GM18498 (cell line): ENCODE data around the gene HP1BP3.

Experiments used
- ATAC-seq: cut with Tn5 transposase; IDR thresholded peaks from one replicate; pipeline ENCODE4 v1.9.1; 2021; ENCODE audit warnings: mild to moderate bottlenecking, moderate library complexity; ENCODE audit not compliant: unreplicated experiment

Gene HP1BP3

DNA sequence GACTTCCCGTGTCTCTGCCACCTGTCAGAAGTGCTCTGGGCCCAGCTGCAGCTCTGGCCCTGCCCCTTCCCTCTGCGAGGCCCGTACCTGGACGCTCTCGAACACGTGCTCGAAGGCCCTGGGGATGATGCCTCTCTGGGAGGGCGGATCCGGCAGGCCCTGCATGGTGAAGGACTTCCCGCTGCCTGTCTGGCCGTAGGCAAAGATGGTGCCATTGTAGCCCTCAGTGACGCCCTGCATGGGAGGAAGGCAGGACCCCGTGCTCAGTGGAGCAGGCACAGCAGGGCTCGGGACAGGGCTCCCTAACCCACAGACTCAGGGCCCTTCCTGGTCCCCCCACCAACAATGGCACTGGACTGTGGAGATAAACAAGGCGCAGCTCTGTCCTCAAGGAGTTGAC lies 71.7 kb downstream of the HP1BP3 start:
- no peak for ATAC-seq

DNA sequence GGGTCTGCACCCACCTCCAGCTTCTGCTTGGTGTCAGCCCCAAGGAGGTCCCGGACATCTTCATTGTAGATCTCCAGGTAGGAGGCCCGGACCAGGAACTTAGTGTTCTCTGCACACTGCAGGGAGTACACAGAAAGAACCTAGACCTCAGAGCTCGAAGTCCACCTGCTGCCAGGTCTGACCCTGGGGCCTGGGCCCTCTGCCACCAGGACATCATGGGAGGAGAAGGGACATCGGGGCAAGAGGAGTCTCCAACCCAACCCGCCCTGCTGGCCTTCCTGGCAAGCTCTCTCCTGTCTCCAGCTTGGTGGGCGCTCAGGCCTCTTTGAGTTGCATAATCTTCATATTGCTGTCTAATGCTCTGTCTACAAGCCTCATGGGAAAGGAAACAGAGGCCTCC lies 73.7 kb downstream of the HP1BP3 start:
- ATAC-seq, result no peak

DNA sequence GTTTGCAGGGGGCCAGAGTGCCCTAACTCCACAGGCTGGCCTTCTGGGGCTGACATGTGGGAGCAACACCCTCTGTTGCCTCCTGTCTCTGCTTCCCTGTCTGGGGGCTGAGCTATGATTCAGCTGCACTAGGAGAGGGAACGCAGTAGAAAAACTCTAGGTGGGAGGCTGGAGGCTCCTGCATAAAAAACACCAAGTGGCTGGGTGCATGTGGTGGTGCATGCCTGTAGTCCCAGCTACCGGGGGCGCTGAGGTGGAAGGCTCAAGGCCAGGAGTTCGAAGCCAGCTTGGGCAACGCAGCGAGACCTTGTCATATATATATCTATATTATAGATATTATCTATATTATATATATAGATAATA lies 74.9 kb downstream of the HP1BP3 start:
- no peak for ATAC-seq

DNA sequence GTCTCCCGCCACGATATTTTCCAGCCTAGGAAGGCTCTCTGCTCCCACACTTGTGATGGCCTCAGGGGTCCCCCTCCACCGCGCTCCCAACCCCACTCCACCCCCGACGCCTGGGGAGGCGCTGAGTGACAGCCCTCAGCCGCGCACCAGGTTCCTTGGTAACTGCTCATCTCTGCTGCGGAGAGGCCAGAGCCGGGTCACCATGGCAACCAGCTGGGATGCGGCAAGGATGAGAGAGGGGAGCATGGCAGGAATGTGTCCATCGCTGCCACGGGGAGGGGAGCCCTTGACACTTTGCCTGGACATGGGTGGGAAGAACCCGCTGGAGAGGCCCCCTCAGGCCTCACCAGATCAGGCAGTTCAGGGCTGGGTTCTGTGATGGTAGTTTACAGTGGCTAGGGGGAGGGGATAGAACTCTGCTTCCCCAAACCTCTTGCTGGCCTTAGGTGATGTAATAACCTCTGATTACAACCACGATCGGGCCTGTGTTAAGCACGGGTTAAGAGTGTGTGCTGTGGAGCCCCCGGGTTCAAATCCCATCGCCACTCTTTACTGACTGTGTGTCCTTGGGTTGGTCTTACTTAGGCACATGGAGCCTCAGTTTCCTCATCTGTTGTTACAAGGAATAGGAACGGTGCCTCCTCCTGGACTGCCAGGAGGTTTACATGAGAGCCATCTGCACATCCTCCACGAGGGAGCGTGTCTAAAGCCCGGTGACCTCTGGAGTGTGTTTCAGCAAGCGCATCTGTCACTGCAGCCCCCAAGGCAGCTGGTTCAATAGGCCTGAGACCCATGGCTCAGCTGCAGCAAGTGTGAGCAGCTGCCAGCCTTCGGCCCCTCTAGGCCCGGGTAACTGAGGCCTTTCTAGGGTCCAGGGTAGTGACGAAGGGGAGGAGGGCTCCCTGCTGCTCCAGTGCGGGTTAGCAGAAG lies 75.6 kb downstream of the HP1BP3 start:
- ATAC-seq, result no peak

DNA sequence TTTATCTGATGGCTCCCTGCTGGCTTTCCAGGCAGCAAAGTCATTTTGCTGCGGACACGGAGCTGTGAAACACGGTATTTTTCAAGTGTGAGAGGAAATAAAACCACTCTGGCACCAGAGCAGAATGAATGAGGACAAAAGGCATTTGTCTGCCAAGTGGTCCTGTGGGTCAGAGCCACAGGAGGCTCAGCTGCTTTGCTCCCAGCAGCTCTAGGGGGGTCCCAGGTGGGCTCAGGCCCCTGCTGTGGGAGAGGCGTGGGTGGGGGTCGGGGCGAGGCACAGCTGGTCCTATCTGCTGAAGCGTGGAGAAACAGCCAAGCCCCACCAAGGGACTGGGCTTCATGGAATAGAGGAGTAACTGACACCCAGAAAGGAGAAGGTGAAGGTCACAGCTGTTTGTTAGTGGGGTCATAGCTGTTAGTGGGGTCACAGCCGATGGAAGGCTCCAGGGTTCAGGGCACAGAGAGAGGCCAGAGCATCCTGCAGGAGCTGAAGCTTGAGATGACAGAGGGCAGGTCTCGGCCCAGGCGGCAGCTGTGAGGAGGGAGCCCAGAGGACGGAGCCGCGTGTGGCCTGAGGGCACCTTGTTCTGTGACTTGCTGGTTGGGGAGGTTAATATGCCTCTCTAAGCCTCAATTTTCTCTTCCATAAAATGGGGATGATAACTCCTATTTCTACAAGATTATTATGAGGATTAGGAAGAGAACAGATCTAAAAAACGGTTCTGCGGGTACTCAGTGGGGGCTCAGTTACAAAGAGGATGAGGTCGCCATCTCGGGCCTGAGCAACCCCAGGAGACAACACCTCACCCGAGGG lies 76.4 kb downstream of the HP1BP3 start:
- ATAC-seq, result no peak

DNA sequence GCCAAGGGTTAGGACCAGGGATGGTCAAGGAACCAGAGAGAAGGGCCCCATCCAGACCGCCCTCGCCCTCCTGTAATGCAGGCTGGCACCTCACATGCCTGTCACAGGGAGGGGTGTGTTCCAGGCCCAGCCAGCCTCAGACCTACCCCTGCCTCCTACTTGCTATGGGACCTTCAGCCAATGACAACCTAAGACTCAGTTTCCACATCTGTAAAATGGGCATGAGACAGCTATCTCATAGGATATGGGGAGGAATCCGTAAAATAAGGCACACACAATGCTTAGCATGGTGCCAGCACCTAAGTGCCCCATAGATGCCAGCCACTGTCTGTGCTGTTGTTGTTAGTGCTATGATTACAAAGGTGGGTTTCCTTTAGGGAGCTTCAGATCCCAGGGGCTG lies 77.2 kb downstream of the HP1BP3 start:
- ATAC-seq, result no peak

DNA sequence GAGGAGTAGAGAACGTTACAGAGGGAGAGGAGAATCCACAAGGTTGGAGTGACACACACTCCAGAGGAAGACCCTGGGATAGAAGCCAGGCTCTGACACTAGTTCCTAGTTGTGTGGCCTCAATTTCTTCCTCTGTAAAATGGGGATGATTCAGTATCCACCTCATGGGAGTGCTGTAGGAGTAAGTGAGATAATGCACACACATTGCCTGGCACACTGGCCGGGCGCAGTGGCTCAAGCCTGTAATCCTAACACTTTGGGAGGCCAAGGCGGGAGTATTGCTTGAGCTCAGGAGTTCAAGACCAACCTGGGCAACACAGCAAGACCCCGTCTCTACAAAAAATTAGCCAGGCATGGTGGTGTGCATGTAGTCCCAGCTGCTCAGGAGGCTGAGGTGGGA lies 78.2 kb downstream of the HP1BP3 start:
- no peak for ATAC-seq

DNA sequence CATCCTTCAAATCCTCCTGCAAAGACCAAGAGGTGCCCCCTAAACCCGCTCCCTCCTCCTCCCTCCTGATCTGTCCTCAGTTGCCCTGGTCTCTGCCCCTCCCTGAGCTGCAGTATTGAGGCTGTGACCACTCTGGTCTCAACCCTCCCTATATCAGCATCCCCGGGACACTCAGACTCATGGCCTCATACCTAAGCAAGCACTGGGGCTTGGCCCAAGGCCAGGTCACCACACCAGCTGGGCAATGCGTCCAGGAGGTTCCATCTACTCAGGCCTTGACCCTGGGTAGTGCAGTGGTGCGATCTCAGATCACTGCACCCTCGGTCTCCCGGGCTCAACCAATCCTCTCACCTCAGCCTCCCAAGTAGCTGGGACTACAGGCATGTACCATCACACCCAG lies 79.0 kb downstream of the HP1BP3 start:
- ATAC-seq, result no peak

DNA sequence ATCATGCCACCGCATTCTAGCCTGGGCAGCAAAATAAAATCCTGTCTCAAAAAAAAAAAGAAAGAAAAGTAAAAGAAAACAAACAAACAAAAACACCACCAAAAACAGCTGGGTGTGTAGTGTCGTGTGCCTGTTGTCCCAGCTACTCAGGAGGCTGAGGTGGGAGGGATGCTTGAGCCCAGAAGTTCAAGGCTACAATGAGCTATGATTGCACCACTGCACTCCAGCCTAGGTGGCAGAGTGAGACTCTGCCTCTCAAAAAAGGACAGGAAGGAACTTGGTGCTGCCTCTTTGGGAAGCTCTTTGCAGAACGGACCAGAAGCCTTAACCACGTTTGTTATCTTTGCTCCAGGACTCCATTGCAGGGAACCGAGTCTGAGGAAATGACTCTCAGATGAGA lies 80.3 kb downstream of the HP1BP3 start:
- no peak for ATAC-seq

DNA sequence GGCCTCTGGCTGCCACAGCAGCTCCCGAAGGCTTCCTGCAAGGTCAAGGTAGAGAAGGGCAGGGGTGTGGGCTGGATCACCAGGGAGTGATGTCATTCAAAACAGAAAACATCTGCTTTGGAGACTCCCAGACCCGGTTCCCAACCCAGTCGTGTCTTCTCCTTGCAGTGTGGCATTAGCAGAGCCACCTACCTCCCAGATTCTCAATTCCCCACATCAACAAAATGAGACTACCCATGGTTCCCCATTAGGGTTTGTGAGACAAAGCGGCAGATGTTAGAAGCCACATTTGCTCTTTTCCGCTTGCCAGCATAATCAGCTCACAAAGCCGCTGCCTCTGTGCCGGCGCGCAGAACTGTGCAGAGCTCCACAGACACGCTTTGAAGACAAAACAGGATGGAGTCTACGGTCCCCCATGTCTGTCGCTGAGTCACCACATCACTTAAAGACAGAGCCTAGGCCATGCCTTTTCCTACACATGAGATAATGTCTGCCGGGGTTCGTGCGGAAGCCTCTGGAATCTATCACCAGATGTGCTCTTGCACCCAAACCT lies 81.8 kb downstream of the HP1BP3 start:
- ATAC-seq, result no peak

DNA sequence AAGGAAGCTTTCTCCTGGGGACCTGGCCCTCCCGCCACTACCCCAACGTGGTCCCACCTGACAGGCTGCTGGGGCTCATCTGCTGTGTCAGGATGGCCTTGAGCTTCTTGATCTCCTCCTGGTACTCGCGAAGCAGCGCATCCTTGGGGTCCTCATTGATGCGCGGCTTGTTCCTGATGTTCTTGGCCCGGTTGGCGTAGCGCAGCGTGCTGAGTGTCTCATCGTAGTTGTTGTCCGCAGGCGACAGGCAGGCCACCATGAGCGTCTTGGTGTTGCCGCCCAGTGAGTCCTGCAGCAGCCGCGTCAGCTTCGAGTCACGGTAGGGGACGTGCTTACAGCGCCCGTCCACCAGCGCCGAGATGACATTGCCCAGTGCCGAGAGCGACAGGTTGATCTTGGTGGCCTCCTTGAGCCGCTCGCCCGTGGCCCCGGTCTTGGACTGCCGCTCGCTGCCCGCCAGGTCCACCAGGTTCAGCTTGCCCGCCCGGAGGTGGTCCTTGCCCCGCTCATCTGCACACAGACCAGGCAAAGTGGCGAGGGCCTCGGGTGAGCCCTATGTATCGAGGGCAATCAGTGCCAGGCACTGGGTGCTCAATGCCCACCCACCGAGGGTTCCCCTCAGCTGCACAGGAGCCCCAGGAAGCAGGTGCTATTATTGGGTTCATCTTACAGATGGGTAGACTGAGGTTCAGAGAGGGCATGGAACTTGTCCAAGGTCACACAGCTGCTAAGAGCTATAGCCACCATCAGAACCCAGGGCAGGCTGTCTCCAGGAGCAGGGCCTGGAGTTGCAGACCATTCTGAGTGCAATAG lies 82.5 kb downstream of the HP1BP3 start:
- no peak for ATAC-seq

DNA sequence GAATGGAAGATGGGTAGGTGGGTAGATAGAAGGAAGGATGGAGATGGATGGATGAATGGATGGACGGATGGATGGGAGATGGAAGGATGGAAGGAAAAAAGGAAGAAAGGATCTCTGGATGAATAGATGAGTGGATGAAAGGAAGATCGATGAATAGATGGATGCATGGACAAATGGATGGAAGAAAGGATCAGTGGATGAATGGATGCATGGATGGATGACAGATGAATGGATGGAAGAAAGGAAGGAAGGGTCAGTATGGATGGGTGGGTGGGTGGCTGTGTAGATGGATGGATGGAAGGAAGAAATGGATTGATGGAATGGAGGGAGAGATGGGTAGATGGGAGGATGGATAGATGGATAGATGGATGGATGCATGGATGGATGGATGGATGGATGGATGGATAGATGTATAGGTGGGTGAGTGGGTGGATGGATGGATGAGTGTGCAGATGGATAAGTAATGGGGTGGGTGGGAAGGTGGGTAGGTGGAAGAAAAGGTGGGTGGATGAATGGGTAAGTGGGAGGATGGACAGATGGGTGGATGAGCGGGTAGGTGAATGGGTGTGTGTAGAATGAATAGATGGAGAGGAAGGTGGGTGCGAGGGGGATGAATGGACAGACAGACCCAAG lies 83.9 kb downstream of the HP1BP3 start:
- no peak for ATAC-seq

DNA sequence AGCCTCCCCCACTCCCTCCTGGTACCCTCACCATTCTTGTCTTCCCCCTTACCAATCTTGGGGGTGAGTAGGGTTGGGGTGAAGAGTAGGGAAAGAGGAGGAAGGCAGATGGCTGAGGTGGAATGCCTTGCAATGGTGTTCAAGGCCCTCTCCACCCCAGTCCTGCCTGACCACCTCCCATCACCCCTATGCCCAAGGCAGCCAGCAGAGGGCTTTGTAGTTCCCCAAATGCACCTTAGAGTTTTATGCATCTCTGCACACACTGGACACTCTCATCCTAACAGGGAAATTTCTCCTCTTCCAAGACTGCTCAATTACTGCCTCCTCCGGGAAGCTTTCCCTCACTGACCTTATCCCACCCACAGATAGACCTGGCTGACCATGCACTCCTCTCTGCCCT lies 84.7 kb downstream of the HP1BP3 start:
- ATAC-seq, result no peak

DNA sequence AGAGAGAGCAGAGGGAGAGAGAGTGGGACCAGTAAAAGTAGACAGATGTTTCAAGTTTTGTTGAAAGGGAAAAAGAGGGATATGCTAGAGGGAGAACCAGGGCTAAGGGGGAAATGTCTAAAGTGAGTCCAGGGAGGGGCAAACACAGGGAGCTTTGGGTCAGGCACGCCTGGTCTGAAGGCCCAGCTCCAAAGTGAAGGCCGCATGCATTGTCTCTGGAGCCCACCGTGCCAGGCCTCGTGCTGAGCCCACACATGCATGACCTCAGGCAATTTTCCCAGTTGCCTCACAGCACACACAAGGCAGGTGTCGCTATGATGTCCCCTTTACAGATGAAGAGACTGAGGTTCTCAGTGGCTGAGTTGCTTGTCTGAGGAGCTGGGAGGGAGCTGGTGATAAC lies 85.3 kb downstream of the HP1BP3 start:
- no peak for ATAC-seq

DNA sequence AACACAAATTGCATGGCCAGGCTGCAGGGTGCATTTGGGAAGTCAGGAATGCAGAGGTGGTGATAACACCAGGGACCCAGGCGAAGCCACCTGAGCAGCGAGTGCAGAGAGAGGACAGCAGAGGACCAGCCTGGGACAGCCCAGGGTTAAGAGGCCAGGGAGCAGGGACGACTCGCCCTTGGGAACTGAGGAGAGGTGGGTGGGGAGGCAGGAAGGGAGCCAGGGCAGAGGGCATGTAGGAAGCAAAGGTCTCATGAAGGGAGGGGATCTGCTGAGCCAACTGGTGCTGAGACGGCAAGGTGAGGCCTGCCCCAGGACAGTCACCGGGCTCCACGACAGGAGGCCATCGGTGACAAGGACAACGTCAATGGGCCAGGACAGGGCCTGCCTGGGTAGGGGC lies 85.7 kb downstream of the HP1BP3 start:
- ATAC-seq, result no peak

DNA sequence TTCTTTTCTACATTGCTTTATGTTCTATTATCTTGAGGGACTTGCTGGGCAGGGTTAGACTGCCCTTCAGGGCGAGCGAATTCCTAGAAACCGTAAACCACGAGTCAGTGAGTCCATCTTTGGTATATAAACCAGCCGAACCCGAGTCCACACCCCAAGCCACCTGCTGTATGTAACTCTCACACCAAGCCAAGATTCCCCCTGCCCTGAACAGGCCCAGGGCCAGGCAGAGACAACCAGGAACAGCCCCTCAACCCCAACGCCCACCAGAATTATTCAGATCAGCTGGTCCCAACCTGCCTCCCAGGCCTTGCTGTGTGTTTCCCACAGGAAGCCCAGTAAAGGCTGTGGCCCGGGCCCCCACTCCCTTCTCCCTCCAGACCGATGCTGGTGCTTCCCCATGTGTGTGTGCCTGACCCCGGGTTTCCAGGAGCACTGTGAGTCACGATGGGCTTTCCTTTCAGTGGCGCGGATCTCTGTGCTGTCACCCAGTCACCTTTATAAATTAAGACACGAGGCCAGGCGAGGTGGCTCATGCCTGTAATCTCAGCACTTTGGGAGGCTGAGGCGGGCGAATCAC lies 86.4 kb downstream of the HP1BP3 start:
- ATAC-seq, result no peak

DNA sequence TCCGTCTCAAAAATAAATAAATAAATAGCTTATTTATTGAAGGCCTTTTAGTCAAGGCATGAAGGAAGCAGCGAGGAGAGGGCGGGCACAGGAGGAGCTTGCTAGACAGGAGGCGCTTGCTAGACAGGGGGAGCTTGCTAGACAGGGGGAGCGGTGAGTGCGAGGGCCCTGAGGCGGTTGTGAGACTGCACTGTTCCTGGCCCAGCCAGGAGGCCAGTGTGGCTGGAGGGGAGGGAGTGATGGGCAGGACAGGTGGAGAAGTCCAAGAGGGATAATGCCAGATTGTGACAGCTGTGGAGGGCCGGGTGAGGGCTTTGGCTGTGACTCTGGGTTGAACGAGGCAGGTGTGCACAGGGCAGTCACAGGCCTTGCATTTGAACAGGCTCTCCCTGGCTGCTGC lies 87.5 kb downstream of the HP1BP3 start:
- no peak for ATAC-seq

DNA sequence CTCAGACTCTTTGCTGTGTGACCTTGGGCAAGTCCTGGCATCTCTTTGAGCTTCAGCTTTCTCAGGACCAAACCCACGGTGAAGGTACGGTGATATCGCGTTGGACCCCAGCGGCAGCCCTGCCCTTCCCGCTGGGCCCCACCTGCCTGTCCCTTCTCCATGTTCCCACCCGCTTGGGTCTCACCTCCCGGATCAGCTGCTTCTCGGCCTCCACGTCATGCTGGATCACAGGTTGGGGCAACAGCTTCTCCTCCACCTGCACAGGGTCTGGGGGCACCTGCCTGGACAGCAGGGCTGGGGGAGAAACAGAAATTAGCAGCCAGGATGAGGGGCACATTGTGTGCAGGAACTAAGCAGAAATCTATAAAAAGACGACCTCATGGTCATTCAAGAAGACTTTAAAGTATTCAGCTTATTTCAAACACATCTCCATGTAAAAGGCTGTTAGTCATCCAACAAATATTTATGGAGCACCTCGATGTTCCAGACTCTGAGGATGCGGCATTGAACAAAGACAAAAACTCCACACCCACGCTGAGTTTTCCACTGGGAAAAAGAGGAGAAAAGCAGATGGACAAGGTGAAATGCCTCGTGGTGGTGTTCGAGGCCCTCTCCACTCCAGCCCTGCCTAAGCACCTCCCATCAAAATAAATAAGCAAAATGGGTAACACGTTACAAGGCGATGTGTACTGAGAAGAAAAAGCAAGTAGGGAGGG lies 88.8 kb downstream of the HP1BP3 start:
- ATAC-seq, result no peak

DNA sequence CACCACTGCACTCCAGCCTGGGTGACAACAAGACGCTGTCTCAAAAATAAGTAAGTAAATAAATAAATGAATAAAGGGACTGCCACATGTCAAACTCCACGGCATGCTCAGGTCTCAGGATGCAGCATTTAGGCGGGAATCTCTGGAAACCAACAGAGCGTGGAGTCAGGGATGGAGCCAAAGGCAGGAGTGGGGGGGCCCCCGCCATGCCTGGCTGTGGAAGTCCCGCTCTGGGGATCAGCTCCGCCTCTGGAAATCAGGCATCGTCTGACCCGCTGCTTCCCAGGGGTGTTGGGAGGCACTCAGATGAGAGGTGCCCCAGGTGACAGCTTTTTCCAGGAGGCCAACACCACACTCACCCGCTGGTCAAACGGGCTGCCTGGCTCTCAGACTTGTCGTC lies 89.5 kb downstream of the HP1BP3 start:
- ATAC-seq, result no peak
